Stimulated activated CD4-positive, alpha-beta T cell treated with anti-CD3 and anti-CD28 coated beads, Interleukin-4, amount 100 ng/mL, for 24 hours (primary cell): ENCODE measurements around the gene TM9SF4.
"Not testable (repeated sequence)": the region's sequence is repeated elsewhere in the genome, so short reads cannot be mapped to it uniquely, and the experiment has no call there.

ENCODE experiments used
- DNase-seq: peaks from one replicate; pipeline ENCODE4 v3.0.0-alpha.2; 2020

Gene TM9SF4

DNA sequence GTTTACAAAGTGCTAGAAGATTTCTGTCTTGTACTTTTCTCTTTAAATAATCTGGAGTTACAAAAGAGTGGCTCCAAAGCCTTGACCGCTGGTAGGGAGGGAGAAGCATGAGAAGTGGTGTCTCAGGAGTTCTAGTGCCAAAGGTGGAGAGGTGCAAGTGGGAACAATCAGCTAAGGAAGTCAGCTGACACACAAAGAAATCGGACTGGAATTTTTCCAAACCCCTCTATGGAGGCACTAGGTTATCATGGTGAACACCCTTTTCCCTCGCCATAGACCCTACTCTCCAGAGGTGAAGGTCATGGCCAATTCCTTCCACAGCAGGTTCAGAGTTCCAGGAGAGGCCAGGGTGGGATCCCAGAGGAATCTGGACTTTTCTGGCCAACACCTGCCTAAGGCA lies 83.2 kb downstream of the TM9SF4 start:
- no peak for DNase-seq

DNA sequence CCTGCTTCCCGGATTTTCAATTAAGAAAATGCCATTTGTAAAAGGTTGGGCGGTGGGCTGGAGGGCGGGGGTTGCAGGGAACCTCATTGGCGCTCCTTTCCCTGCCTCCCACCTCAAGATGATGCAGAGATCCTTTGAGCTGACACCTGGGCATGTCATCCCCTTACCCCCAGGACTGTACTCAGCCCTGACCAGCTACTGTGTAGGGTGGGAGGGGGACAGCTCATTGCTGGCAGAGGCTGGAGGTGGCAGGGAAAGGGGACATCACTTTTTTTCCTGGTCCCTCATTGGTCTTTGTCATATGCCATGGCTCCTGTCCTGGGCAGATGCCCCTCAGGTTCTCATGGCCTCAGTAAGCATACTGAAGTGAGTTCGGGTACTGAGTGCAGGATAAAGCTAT lies 83.8 kb downstream of the TM9SF4 start:
- DNase-seq: not testable (repeated sequence)

DNA sequence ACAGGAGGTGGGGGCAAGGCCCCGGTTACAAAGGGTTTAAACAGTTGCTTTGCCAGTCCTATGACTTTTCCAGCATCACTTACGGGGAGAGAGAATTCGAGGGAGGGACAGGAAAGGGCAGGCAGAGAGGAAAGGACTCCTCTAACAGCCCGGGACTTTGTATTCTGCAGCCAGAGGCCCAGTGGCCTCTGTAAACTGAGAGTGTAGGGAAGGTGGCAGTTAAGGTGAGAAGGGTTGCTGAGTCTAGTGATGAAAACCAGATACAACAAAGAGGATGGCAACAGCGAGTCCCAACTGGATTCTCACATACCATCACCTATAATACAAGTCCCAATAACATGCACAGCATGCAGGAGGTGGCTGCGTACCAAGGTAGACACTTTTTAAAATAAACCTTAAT lies 84.5 kb downstream of the TM9SF4 start:
- no peak for DNase-seq

DNA sequence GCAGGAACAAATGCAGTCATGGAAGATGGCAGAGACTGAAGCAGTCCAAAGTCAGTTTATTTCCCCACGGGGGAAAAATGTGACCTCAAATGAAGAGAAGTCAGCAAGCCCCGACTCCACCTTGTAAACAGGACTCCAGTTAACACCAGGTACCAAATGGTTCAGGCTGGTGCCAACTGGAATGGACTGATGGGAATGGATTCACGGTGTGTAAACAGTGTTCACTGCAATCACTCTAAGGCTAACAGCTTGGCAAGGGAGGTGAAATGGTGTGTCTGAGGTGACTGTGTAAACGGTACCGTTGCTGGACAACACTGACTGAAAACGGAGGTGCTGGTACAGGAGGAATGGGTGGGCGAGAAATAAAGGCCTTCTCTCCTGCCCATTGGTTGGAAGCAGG lies 86.1 kb downstream of the TM9SF4 start:
- no peak for DNase-seq

DNA sequence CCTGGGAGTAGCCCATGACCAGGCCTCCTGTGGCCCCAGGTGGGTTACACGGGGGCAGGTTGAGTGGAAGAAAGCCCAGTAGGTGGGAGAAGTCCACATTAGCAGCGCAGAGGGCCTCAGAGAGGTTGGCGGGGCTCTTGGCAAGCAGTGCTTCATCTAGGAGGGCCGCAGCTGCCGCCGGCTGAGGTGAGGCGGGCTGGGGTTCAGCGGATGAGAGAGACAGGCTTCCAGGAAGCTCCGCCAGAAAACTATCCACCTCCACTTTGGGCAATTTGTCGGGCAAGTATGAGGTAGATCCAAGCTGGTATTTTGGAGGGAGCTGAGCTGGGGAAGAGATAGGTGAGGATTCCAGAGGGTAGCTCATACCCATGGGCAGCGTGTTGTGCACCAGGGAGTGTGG lies 87.1 kb downstream of the TM9SF4 start:
- DNase-seq: not testable (repeated sequence)

DNA sequence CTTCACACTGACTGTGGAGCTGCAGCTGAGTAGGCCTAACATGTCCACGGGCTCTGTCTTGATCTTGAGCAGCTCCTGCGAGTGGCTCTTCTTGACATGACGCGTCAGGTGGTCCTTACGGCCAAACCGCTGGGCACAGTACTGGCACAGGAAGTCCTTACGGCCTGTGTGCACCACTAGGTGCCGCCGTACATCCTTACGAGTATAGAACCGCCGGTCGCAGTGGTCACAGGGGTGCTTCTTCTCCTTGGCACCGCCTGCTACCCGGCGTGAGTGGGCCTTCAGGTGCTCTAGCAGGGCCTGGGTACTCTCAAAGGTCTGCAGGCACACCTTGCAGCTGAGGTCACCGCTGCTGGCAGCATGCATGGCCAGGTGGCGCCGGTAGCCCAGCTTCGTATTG lies 87.6 kb downstream of the TM9SF4 start:
- DNase-seq: not testable (repeated sequence)

DNA sequence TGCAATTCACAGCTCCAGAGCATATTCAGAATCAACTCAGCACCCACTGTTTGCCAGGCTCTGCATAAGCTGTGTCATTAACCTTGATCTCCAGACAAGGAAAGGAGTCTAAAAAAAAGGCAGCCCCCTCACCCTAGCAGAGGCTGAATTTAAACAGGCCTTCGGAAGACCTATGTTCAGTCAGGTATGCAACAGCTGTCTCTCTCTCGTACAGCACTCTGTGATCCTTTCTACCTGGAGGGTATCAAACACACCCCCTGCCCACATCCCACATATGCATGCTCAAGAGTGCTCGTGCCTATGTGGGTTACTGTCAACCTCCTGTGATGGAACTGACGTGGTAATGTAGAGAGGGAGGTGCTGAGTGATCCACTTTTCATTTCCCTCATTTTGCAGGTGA lies 89.5 kb downstream of the TM9SF4 start:
- no peak for DNase-seq

DNA sequence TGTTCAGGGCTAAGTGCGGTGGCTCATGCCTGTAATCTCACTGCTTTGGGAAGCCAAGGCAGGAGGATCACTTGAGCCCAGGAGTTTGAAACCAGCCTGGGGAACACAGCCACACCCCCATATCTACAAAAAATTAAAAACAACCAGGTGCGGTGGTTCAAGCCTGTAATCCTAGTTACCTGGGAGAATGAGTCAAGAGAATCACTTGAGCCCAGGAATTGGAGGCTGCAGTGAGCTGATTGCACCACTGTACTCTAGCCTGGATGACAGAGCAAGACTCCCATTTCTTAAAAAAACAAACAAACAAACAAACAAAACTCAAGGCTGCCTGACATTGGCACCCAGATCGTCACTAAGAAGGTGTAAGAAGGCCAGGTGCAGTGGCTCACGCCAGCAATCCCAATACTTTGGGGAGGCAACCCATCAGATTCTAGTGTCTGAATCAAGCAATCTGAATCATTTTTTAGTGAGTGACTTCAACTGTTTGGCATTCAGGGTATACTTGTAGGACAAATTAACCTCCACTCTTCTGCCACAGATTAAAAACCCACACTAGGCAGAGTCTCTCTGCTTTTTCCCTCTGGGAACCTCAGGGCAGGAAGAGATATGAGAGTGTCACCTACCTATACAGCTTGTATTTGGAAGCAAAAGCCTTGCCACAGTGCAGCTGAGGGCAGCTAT lies 91.9 kb downstream of the TM9SF4 start:
- DNase-seq: no peak

DNA sequence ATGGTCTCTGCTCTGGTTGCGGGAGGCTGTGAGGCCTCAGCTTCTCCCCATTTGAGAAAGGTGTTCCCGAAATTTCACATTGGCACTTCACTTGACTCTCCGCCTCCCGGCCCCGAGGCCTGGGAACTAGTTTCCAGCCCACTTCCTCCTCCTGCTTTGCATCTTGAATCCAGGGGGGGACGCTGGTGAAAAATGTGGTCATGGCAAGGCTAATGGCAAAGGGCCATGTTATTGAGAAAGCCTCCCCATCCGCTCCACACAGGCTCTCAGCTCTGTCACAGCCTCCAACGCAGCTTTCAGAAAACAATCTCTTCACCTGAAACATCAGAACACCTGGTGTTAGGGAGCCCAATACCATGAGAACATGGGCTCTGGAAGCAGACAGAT lies 92.5 kb downstream of the TM9SF4 start:
- DNase-seq: no peak

DNA sequence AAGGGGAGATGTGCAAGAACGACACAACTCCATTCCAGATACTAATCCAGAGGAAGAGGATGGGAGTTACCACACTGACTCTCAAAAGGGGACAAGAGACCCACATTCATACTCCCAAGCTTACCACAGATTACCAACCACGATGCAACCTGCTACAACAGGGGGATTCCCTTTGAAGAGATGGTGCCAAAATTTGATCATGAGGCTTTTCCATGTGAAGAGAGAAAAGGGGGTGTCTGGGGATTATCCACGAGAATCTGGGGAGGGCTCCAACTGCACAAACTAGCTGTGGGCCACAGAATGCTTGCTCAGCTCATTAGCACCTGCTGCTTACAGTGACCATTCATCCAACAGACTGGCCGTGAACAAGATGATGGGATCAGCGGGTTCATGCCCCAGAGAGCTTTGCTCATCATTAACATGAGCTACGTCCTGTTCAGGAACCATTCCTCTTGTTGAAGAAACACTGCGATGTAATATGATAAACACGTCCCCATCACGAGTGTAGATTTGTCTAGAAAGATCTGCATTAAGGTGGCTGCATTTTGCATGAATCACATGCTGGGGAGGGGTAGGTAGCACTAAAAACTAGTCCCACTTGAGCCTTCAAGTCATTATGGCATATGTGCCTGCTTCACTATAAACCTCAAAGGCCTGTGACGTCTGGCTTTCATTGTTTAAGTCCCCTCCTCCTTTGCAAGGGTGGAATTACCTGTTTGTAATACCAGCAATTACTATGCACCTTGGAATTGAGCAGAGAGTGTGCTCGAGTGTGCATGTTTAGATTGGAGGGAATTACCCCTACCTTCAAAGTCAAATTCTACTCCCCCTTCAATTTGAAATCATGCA lies 94.1 kb downstream of the TM9SF4 start:
- peak; percentile 67 for DNase-seq

DNA sequence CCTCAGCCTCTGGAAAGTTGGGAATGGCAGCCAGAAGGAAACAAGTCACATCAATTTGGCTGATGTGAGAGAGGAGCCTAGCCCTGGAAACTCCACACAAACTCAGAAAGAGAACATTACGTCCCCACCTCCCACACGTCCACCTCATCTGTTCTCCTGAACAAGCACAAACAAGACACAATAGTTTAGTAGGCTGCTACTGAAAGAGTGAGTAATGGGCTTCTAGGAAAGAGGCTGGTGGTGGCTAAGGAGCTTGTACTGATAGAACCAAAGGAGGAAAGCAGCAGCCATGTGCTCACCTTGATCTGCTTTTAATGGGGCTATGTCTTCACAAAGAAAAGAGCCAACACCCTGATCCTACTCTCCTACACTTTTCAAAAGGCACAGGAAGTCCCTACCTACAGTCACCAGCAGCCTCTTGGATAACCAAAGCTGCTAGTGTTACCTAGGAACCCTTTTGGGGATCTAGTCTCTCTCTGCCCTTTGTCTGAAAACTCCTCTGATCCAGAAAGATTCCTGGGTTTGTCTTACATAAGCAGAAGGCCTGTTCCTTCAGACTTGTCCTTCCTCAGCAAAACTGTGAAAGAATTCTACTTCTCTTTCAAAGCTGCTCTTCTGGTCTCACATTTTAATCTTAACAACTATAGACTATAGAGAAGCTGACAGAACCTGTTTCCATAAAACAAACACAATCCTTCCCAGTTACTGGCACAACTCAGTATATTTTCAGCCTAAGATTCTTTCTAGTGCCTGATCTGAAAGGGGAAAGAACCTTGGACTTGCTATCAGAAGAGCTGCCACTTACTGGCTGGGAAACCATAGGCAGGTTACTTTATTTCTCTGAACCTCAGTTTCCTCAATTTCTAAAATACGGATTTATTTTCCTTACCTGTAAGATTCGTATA lies 94.9 kb downstream of the TM9SF4 start:
- DNase-seq: peak; percentile 87

DNA sequence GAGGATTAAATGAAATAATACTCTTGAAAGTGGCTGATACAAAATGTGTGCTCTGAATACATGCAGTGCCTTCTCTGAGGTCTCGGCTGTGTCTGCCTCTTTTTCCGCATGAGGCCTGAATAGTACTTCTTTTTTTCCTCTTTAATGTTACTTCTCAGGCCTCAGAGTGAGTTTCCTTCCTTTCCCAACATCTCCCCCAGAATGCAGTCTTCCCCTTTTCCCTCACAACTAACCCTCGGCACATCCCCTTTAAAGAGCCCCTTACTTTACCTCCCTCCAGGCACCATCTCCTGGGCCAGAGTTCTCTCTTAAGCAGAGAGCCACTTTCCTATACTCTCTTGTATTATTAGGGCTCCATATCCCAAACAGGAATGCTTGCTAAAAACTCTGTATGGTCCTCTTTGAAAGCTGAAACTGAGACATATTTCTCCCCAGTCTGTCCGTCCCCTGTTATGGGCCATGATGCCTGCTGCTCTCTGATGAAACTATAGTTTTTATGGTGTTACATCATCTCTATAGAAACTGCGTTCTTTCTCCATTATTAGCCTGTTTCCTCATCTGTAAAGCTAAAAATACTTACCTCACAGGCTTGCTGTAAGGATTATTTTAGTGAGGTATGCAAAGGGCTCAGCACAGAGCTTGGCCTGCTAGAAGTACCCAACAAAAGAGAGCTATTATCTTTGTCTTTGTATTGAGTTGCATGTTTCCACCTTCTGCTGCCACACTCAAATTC lies 95.8 kb downstream of the TM9SF4 start:
- DNase-seq: no peak

DNA sequence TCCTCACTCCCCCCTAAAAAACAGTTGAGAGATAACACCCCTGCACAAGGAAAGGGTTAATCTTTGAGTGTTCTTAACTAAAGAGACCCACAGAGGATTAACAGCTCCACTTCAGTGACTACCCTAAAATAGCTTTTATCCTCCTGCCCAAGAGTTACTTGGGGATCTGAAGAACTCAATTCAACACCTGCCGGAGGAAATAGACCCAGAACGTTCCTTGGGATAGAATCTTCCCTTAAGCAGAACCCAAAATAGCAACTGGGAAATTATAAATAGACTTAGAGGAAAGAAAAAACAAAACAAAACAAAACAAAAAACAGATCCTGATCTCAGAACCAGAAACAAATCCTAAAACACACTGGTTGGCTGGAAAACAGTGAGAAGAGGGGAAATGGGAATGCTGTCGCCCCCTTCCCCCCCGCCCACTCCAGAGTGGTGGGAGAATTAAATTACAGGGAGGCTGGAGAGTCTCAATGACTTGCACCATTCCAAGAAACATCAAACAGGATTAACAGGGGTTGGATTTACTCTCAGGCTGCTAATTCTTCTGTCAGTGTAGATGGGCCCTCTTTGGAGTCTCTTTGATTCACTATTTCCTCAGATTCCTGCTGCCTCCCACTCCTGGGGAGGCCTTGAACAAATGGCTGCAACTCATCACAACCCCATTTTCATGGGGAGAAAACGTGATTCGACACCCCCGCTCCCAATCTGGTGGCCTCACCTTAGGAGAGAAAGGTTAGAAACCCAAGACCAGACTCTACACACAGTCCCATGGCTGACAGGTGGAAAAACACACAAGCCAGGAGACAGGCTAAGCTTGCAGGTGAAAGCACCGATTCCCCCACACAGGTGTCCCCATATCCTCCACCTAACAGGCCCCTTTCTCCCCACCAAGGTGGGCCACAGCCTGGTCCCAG lies 96.6 kb downstream of the TM9SF4 start:
- peak; percentile 39 for DNase-seq

DNA sequence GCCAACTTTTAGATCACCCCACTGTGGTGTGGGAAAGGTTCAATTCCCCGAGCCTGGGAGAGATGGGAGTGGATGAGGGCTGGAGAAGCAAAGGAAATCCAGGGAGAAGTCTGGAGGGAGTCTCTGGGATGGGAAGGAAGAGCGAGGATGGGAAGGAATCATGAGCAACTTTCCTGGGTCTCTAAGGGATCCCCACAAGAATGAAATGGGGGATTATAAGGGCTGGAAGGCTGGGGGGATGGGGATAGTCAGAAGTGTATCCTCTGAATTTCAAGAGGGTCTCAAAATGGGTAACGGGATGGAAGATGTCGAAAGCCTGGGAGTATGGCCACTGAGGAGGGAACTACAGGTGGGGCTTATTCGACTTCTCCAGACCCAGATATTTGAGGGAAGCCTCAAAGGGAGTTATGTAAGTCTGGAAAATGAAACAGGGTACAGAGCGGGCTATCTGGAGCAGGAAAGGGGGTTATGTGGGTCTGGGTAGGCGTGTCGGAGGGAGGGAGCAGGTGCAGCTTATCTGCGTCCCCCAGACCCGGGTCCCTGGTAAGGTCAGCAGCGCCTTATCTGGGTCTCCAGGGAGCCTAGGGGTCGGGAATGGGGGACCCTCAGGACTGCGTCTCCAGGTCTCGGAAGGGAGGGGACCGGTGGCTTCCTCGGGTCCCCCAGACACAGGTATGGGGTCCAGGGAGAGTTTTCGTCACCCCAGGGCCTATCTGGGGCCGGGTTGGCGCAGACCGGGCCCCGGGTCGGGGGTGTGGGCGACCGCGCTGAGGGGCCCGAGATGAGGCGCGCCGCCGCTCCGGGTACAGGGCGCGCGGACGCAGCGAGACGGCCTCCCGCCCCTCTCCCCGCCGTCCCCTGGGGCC lies 97.5 kb downstream of the TM9SF4 start:
- DNase-seq: peak; percentile 34

DNA sequence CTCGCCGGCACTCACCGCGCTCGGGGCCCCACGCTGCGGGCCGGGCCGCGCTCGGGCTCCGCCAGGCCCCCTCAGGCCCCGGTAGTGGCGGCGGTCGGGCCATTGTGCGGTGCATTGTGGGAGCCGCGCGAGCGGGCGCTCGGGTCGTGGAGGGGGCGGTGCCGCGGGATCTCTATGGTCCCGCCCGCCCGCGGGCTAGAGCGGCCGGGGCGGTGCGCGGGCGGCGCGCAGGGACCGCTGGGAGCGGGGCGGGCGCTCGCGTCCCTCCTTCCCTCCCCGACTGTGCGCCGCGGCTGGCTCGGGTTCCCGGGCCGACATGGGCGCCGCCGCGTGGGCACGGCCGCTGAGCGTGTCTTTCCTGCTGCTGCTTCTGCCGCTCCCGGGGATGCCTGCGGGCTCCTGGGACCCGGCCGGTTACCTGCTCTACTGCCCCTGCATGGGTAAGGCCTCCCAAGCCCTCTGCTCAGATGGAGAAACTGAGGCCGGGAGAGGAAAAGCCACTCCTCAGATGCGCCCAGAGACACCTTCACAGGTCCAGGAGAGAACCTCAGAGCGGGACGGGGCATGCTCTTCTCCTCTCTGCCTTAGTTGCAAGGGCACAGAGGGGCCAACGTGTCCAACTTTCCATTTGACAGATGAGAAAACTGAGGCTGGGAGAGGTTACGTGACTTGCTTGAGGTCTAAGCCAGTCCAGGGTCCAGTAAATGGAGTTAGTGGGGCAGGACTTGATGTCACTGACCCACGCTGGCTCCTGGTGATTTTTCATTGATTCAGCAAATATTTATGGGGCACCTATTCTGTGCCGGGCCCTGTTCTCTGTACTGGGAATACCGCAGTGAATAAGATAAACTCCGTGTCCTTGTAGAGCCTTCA lies 98.3 kb downstream of the TM9SF4 start, which contains the start of the genes PLAGL2 and POFUT1:
Gene PLAGL2 (minus strand): TSS at position 118 of the 873 bp plus-strand sequence. CDS start 5,565 bp downstream, outside the sequence.
Gene POFUT1 (plus strand): TSS at position 255 of the 873 bp plus-strand sequence. CDS start 62 bp downstream, at position 317.
- DNase-seq: peak; percentile 90

DNA sequence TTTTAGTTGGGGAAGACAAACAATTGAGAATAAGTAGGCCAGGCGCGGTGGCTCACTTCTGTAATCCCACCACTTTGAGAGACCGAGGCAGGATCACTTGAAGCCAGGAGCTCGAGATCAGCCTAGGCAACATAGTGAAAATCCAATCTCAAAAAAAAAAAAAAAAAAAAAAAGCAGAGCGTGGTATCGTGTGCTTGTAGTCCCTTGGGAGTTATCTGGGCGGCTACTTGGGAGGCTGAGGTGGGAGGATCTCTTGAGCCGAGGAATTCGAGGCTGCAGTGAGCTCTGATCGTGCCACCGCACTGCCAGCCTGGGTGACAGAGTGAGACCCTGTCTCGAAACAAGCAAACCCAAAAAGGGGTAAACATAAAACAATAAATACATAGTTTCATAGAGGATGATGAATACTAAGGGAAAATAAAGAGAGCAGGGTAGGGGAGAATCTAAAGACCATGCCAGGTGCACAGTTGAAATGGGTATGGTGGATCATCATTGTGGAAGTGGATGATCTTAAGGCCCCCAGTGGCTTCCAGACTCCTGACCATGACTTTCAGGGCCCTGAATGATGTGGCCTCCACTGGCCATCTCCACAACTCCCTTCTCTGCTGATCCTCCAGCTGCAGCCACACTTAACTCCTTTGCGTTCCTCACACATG lies 99.1 kb downstream of the TM9SF4 start:
- DNase-seq: no peak

DNA sequence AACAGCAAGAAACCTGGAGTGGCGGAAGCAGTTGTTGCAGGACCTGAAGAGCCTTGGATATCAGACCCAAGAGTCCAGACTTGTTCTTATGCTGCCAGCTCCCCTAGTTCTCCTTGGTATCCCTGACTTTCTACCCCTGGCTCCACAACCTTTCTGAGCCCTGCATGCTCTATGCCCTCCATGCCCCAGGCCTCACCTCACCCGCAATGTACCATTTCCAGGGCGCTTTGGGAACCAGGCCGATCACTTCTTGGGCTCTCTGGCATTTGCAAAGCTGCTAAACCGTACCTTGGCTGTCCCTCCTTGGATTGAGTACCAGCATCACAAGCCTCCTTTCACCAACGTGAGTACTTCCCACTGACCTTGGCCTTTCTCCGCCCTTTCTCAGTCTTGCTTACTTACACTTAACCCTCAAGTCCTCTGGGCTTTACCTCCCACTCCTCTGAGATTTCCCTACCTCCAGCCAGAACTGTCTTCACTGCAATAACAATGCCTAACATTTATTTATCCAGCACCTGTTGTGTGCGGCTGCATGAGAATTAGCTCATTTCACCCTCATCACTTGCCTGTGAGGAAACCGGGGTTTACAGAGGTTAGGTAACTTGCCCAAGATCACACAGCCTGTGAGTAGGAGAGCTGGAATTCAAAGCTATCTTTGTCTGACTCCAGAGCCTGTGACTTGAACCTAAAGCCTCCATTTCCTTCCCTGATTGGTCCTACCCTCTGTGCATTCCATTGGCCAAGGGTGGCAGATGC lies 100.5 kb downstream of the TM9SF4 start:
- no peak for DNase-seq

DNA sequence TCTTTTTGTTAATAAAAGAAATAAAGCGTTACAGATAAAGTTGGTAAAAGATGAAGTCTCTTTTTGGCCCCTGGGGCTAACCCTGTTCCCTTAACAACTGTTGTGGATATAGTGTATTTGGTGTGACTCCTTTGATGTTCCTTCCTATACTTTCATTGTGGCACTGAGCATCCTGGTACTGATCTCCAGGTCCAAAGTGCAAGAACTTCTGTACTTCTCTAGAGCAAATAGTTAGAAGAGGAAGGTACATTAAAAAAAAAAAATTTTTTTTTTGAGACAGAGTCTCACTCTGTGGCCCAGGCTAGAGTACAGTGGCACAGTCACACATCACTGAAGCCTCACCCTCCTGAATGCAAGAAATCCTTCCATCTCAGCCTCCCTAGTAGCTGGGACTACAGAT lies 104.4 kb downstream of the TM9SF4 start:
- DNase-seq: no peak
